Inflammatory macrophage treated with lipopolysaccharide for 1 hour (primary cell): ENCODE results near the gene SCD.

Experiments
- DNase-seq, 2 donors: peaks; one replicate each; pipeline ENCODE4 v3.0.0-alpha.2; 2020 to 2022

SCD gene

DNA sequence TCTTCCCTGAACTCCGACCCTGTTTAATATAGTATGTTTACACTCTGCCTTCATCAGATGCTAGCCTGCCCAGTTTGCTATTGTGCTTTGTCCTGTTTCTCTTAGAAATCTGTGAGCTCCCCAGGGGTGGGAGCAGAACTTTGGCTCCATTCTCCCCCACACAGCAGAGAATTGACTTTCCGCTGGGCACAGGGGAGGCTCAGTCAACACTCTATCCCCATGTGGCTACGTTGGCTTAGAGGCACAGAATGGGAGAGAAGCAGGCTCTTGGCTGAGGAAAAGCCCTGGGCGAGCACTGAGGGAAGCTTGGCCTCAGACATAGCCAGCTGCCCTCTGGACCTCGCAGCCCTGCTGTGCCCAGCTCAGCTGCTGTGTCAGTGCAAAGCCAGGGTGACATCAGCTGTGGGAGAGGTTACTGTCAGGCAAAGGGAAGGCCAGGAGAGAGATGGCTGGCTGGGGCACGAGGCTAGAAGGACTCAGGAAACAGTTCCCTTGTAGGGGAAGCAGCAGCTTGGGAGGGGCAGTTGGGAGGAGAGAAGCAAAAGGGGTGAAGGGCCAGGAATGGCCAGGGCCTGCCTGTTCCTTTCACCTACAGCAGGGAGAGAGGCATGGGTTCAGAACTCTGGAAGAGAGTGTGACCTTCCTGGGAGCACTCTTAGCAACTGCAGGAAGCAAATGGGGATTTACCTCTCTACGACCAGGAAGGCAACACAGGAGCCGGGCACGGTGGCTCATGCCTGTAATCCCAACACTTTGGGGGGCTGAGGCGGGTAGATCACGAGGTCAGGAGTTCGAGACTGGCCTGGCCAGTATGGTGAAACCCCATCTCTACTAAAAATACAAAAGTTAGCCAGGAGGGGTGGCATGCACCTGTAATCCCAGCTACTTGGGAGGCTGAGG is 5.8 kb upstream of the SCD start:
- peak; percentile 45 to 79 for DNase-seq

GRCh38 chr10:100341953-100342626 is 4.9 kb upstream of the SCD start:
- peak in 1 of 2 donors; percentile 59 for DNase-seq

- DNase-seq = no peak
These were observed 4.4 kb upstream of the SCD start for GRCh38 chr10:100342627-100342972.

GRCh38 chr10:100344241-100344788 is 2.7 kb upstream of the SCD start:
- DNase-seq = peak in 1 of 2 donors; percentile 52

DNA sequence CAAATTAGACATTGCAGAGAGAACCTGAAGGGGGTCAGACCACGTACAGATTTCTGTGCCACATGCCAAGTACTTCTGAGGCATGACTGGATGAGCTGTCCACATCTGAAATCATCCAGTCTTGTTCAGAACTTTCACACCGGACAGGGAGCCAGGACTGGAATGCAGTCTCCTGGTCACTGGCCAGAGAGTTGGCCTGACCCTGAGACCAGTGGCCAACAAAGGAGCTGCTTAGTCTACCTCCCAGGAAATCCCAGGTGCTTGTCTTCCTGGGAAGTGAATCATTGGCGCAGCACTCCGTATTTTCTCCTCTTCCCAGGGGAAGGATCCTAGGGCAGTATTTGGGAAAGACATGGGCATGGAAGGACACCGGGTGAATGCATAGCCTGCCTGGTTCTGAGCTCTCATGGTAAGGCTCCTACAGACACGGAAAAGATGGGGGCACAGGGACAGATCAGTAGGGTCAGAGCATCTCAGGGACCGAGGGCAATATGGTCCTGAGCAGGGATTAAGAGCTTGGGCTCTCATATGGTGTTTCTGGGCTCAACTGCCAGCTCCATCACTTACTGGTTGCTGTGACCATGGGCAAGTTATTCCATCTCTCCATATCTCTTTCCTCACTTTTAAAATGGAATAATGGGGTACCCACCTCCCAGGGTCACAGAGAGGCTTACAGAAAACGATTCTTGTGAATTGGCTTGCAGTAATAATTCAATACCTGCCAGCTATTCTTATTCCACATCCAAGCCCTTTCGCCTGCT is 1.3 kb upstream of the SCD start:
- DNase-seq = no peak

GRCh38 chr10:100346351-100346764 is 675 bp upstream of the SCD start:
- DNase-seq = peak; percentile 17 to 69

DNA sequence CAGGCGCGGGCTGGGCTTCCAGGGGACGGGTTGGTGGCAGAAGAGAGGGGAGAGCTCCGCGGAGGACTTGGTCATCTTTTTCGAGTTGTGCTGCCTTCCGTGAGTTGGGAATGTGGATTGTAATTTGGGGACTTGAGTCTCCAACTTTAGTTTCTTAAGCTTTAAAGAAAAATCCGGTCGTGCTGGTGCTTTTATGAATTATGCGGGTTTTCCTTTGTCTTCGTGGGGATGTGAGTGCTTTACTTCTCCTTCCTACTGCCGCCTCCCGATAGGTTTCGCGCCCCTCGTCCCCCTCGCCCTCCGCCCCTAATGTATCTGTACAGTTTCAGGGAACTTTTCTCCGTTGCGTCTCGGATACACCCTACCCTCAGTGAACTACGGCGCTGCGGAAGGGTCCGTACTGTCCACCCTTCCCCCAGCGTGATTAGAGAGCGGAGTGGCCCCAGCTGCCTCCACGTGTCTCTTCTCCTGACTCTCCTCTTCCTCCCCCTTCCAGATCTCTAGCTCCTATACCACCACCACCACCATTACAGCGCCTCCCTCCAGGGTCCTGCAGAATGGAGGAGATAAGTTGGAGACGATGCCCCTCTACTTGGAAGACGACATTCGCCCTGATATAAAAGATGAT is 649 bp downstream of the SCD start:
- peak in 1 of 2 donors; percentile 16 for DNase-seq

DNA sequence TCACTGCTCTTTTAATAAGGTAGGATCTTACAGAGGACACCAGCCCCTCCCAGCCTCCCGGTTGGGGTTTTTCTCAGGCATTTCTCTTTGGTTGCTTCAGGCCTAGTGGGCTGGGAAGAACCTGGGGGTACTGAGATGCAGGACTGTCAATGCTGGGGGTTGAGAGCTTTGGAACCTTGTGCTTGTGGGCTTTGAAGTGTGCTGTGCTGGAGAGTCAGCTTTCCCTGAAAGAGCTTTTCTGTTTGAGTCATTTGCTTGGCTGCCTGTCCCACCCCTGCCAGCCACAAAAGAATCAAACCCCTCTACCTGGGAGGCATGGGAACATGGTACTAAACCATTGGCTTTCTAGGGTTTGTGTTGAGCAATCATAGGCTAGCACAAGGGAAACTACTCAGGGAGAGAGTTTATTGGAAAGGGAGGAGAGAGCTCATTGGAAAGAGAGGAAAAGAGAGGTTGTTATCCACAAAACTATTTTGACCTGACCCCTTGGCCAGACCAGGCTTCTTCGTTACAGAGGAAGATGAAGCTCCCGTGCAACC is 1.4 kb downstream of the SCD start:
- DNase-seq = no peak

DNA sequence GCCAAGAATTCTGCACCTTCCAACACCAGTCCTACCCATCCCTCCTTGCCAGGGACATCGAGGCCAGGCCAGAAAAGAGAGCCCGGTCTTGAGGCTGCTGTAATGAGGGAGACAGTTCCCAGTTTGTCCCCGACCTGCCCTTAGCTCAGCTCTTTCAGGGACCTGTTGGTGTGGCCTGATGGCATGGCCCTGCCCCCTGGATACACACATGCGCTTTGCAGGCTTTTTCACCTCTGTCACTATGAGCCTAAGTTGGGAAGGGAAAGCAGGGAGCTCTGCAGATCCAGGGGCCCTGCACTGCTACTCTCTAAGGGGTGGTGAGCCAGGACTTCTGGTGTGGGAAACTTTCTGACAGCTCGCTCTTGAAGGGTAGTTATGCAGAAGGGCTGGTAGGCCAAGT is 2.1 kb downstream of the SCD start:
- DNase-seq = no peak

- DNase-seq = no peak
These were observed 2.6 kb downstream of the SCD start for GRCh38 chr10:100349672-100350071.

GRCh38 chr10:100350914-100351485 is 4.0 kb downstream of the SCD start:
- no peak for DNase-seq

DNA sequence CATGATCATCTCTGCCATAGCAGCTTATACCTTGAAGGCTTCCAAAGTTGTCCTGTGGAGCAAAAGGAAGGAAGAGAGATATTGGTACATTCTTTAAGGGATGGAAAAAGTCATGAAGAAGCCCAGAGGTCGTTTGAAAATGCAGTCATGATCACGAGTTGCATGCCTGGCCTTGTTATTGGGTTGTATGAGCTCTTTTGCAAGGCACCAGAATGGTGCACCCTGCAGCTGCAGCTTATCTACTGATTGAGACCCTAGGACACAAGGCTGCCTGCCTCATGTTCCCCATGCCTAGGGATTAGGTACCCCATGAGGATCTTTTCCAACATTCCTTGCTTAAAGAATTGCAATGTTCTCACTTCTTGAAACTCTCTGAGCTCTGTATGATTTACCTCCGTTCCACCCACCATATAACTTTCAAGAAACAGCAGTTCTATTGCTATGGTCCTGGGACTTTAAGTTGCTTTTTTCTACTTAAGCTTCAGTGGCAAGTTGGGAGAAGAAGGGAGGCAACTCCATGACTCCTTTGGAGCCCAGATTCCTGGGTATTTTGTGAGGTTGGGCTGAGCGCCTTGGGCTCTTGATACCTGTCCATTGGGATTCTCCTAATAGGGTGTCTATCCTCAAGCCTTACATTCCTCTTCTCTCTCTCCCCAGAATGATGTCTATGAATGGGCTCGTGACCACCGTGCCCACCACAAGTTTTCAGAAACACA is 6.9 kb downstream of the SCD start:
- DNase-seq = no peak

DNA sequence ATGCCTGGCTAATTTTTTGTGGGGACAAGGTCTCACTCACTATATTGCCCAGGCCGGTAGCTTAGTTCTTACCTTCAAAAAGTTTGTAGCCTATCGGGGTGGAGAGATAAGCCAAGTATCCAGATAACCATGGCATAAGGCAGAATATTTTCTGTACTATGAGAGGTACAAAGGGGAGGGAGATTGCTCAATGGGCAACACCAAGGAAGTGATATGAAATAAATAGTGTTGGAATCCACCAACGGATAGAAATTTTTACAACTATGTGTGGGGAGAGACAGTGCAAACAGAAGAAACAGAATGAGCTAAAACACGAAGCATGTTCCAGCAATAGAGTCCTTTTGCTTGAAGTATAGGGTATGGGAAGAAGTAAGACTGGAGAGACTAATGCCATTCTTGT is 8.1 kb downstream of the SCD start:
- no peak for DNase-seq

DNA sequence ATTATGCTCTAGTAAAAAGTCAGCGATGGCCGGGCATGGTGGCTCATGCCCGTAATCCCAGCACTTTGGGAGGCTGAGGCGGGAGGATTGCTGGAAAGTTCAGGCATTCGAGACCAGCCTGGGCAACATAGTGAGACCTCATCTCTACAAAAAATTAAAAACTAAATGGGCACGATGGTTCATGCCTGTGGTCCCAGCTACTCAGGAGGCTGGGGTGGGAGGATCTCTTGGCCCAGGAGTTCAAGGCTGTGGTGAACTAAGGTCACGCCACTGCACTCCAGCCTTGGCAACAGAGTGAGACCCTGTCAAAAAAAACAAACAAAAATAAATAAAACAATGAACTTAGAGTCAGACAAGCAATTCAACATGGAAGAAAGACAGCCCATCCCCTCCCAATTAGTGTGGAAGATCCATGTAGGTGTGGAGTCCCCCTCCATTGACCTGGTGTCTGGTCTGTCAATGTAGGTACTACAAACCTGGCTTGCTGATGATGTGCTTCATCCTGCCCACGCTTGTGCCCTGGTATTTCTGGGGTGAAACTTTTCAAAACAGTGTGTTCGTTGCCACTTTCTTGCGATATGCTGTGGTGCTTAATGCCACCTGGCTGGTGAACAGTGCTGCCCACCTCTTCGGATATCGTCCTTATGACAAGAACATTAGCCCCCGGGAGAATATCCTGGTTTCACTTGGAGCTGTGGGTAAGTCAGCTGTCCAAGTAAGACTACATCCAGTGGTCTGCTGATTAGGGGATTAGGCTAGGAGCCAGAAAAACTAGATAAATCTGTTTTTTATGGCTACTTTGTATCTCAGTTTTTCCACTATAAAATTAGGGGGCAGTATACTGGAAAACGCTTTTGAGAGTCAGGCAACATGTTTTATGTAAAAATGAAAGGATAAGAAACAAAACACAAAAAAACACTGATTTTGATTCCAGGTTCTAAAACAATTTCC is 9.3 kb downstream of the SCD start:
- no peak for DNase-seq

- DNase-seq = no peak
These were observed 10.2 kb downstream of the SCD start for GRCh38 chr10:100357059-100357858.

DNA sequence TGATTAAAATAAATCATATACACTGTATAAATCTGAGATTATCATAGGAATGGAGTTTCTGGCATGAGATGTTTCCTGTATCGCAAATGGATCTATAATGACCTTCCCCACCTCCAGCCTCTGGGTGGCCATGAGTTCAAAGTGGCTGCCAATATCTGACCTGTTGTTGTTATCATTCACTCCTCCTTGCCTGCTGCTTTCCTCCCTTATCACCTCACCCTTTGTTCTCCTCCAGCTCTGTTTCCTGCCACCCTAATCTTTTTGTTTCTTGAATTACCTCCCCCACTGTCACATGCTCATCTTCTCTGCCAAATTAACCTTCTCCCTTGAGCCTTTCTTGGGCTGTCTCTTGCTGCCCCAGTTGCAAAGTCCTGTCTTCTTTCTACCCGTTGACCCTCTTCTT is 12.0 kb downstream of the SCD start:
- DNase-seq = no peak

GRCh38 chr10:100359529-100360150 is 12.6 kb downstream of the SCD start:
- DNase-seq = no peak

DNA sequence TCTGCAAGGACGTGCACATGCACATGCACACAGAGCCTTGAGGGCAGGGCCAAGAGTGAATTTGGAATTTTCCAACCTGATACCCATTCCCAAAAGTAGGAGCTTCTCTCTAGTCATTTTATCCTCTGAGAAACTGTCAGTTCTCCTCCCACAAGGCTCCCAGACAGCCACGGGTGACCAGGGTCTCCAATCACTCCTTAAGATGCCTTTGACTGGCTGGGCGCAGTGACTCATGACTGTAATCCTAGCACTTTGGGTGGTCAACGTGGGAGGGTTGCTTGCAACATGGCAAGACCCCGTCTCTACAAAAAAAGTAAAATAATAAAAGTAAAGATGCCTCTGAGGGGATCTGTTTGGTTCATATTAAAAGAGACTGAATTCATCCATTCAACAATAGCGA is 13.2 kb downstream of the SCD start:
- no peak for DNase-seq
